GM18502 (cell line): Measurements from ENCODE around the gene NUDT6.

Experiments used
- ATAC-seq: cut with Tn5 transposase; IDR thresholded peaks from one replicate; pipeline ENCODE4 v1.9.1; 2021; ENCODE audit warnings: mild to moderate bottlenecking; ENCODE audit not compliant: unreplicated experiment, poor library complexity

NUDT6 gene

DNA sequence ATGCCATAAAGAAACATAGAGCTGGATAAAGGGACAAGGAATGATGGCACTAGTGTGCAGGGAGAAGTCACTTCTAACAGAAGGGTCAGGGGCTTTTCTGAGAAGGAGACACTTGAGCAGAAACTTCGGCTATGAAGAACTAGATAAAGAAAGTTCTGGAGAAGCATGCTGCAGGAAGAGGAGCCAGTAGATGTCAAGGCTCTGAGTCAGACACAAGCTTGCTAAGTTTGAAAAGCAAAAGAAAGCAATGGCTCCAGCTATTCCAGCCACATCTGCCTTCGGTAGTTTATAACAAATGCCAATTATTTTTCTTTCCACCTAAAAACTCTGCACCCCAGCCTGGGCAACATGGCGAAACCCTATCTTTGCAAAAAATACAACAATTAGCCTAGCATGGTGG is 7.5 kb downstream of the NUDT6 start:
- no peak for ATAC-seq

DNA sequence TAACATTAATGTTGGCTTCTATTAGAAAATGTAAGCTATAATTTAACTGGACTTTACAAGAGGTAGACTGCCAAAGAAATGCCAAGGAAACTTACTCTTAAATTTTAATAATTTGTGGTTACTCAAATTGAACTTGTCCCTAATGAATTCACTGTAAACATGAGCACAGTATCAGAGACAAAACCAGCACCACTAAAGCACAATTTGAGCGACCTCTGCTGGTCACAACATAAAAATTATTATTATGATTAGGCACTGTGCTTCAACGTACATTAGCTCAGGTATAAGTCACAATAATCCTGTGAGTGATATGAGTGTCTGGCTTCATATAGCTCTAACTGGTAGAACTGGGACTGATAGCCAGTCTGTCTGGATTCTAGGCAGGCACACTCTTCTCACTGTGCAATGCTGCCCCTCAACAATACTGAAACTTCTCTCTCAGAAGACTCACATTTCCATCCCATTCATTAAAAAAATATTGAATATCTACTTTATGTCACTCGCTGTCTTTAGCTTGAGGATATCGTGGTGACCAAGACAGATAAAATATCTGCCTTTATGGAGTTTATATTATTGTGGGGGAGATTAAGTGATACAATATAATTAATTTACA is 8.0 kb downstream of the NUDT6 start:
- peak; percentile 96 for ATAC-seq

DNA sequence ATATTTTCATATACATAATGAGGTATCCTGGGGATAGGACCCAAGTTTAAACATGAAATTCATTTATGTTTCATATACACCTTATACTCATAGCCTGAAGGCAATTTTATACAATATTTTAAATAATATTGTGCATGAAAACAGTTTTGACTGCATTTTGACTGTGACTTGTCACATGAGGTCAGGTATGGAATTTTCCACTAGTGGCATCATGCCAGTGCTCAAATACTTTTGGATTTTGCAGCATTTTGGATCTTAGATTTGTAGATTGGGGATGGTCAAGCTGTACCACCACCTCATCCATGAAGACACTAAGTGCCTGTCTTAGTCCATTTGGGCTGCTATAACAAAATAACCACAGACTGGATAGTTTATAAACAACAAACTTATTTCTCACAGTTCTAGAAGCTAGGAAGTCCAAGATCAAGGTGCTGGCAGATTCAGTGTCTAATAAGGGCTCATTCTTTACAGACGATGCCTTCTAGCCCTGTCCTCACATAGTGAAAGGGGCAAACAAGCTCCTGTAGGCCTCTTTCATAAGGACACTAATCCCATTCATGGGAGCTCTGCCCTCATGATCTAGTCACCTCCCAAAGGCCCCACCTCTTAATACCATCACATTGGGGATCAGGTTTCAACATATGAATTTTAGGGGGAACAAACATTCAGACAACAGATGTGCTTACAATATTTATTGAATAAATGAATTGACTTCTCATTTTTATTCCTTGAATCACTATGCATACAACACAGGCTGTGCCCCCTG is 9.4 kb downstream of the NUDT6 start:
- no peak for ATAC-seq

DNA sequence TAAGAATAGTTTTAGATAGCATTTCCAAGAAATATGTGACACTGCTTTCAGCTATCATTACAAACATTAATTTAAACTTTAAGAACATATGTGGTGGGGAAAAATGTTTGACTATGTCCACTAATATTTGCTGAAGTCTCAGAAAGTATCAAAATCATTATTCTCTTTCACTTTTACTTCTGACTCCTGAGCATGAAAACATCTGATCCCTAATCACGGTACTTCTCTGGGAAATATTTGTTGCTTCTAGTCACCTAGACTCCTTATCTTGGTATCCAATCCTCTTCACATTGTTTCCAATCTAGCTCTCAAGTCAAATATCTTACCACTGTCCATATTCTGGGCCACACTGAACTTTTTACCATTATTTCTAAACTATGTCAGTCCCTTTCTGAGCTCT is 10.8 kb downstream of the NUDT6 start:
- ATAC-seq, result no peak

DNA sequence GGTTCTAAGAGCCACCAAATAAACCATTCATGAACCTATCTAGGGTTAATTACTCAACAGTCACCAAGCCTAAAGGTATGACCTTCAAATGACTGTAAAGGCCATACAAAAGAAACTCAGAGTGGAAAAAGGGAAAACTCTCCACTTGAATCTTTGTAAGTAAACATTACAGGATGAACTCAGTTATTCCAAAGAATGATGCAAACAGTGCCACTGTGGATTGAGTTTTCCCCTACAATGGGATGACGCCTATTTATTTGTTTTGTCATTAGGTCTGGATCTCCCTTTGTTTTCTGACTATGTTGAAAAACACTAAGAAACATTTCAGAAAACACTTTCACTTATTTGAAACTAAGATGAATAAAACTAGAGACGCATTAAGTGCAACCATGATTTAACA is 12.7 kb downstream of the NUDT6 start:
- no peak for ATAC-seq

DNA sequence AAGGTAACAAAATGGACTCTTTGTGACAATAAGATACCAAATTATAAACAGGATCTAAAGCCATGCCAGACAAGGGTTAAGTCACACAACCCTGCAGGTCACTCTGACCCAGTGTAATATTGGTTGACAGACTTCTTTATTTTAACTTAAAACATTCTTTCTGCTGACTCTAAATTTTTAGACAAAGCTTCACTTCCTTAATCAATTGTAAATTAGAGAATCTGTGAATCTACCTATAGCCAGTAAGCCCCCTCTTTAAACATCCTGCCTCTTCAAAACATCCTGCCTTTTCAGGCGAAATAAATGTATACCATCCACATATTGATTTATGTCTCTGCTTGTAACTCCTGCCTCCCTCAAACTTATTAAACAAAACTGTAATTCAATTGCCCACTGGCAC is 14.2 kb downstream of the NUDT6 start:
- ATAC-seq, result no peak

DNA sequence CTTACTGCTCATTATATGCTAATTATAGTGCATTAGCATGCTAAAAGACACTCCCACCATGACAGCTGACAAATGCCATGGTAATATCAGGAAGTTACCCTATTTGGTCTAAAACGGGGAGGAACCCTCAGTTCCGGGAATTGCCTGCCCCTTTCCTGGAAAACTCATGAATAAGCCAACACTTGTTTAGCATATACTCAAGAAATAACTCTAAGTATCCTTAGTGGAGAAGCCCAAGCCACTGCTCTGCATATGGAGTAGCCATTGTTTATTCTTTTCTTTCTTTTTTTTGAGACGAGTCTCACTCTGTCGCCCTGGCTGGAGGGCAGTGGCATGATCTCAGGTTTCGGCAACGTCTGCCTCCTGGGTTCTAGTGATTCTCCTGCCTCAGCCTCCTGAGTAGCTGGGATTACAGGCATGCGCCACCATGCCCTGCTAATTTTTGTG is 15.5 kb downstream of the NUDT6 start:
- ATAC-seq, result no peak

DNA sequence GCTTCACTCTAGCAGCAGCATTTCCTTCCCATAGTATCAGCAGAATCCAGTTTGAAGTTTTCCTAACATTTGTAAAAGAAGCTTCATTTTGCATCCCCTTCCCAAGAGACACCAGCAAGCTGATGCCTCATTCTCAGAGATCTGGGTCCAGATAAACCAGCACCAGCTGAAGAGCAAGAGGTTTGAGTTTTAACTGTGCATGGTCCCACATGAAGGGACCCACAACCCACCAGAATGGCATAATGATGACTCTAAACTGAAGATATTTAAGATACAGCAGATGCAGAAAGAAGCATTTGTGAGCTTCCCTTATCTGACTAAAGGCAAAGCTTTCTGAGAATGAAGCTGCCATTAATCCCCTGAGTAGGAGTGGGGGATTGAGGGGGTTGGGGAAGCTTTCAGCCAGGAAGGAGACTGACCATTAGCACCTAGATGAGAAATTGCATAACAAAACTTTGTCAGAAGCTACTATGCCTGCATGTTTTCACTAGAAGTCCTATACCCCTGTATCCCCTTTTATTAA is 18.6 kb downstream of the NUDT6 start:
- ATAC-seq, result no peak

DNA sequence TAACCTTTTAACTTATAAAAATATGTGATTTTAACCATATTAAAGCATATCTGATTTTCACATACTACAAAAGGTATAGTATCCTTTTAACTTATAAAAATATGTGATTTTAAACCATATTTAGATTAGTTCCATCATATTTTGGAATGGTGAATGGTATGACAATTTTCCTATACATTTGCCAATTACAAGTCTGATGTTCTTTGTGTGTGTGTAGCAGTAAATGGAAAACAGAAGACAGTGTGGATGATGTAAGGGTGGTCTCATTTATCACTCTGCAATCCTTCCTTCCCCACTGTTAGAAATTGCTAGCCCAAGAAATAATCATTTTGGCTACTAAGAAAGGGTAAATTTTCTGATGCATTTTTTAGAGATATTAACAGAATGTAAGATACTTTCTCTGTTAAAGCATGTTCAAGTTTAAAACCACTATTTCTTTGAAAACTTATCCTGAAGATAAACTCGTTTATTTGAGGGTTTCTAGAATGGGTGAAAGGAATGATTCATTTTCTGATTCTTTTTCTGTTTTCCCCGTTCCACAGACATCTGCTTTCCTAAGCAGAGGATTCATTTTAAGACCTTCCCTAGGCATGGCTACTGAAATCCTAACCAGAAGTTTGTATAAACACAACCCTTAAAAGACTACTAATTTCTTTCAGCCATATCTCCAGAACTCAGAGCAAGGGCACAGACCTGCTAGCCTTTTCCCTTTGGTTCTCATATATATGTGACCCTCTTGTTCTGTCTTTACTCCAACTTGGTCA is 21.0 kb downstream of the NUDT6 start:
- ATAC-seq, result no peak

DNA sequence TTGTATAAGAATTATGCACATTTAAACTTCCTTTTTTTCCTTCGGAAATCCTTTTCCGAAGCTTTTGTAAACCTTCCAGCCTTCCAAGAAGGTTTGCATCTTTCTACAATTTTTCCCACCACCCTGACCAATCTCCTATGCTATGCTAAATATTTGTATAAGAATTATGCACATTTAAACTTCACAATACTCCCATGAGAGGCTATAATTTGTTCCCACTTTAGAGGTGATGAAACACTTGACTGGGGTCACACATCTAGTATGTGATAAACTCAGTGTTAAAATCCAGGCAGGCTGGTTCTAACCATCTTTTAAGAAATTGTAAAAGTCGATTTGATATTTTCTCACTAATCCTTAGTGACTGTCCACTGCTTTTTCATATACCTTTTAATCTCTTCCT is 22.1 kb downstream of the NUDT6 start:
- no peak for ATAC-seq

DNA sequence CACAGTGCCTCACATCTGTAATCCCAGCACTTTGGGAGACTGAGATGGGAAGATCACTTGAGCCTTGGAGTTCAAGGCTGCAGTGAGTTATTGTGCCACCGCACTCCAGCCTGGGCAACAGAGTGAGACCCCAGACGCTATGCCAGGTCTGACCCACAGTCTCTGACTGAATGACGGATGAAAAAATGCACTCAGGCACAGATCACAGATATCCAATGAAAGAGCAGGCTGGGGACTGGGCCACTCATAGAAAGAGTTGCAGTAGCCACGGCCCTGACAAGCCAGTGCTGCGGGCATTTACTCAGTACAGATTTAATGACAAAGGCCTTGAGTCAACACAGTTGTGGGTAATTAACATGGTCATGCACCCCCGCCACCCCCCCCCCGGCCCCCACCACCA is 22.7 kb downstream of the NUDT6 start:
- no peak for ATAC-seq

DNA sequence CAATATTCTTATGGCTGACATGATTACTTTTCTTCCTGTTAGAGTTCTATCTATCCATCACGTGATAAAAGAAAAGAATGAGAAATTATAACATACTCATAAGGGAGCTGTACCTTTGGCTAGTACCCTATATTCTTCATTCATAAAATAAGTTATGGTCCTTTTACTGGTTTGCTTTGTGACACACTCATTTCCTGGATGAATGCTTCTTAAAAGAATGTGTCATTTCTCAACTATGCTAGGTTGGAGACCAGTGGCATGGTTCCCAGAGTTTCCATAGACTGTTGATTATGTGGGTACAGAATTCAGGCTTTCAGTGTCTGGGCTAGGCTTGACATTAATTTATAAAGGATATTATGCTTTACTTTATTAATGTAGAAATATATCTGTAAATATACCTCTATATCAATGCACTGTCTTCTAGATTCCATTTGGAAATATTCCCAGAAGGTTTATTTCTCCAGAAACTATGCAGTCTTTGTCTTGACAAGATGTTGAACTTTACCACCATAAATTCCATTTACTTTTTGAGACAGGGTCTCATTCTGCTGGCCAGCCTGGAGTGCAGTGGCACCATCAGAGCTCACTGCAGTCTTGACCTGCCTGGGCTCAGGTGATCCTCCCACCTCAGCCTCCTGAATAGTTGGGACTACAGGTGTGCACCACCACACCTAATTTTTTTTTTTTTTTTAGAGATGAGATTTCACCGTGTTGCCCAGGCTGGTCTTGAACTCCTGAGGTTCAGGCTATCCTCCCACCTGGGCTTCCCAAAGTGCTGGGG is 23.8 kb downstream of the NUDT6 start:
- no peak for ATAC-seq

DNA sequence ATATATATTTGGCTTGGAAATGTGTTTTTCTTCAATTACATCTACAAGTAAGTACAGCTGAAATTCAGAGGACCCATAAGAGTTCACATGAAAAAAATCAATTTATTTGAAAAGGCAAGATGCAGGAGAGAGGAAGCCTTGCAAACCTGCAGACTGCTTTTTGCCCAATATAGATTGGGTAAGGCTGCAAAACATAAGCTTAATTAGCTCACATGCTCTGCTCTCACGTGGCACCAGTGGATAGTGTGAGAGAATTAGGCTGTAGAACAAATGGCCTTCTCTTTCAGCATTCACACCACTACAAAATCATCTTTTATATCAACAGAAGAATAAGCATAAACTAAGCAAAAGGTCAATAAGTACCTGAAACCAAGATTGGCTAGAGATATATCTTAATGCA is 26.1 kb downstream of the NUDT6 start:
- no peak for ATAC-seq

DNA sequence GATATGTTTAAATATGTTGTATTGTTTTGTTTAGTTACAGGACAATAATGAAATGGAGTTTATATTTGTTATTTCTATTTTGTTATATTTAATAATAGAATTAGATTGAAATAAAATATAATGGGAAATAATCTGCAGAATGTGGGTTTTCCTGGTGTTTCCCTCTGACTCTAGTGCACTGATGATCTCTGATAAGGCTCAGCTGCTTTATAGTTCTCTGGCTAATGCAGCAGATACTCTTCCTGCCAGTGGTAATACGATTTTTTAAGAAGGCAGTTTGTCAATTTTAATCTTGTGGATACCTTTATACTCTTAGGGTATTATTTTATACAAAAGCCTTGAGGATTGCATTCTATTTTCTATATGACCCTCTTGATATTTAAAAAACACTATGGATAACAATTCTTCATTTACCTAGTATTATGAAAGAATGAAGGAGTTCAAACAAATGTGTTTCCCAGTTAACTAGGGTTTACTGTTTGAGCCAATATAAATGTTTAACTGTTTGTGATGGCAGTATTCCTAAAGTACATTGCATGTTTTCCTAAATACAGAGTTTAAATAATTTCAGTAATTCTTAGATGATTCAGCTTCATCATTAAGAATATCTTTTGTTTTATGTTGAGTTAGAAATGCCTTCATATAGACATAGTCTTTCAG is 26.9 kb downstream of the NUDT6 start:
- no peak for ATAC-seq

DNA sequence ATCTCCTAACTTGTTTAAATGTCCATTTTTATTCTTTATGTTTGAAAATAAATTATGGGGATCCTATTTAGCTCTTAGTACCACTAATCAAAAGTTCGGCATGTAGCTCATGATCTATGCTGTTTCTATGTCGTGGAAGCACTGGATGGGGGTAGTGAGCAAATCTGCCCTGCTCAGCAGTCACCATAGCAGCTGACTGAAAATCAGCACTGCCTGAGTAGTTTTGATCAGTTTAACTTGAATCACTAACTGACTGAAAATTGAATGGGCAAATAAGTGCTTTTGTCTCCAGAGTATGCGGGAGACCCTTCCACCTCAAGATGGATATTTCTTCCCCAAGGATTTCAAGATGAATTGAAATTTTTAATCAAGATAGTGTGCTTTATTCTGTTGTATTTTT is 27.6 kb downstream of the NUDT6 start:
- no peak for ATAC-seq

DNA sequence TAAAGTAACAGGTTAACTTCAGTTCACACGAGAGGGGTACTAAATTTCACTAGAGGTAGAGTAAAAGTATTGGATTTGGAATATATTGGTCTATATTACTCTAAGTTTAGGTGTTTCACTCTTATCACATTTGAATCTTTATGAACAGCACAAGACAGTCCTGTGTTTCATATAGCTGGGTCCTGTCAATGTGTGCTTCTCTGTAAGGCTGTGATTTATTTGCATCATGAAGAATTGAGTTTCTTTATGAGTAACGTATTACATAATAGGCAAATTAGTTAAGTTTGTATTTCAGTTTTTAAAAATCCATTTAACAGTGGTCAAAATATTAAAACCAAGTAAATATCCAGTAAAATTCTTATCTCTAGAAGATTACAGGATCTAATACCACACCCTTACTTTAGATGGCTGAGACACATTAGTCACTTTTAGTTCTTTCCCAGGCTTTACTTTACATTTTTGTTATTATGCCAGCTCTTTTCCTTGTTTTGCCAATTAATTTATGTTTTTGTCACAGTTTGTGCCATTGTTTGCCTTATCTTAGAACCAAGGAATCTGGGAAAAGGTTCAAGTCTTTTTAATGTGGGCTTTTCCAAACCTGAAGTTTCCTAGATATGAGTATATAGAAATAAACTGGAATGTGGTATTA is 32.1 kb downstream of the NUDT6 start:
- no peak for ATAC-seq

DNA sequence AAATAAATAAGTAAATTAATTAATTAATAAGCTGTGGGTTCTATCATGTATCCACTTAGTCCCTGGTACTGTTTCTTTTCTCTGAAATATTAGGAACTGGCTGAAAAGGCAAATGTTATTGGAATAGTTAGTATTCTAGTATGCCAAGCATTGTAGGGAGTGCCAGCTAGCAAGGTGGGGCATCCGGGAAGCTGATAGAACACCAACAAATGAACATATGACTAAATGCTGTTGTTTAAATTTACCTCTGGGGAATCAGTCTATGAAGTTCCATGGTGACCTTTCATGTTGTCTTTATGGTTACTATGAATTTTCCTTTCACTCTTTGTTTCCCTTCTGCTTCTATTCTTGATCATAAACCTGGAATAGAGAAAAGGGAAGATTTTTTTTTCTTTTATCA is 32.7 kb downstream of the NUDT6 start:
- ATAC-seq, result no peak

DNA sequence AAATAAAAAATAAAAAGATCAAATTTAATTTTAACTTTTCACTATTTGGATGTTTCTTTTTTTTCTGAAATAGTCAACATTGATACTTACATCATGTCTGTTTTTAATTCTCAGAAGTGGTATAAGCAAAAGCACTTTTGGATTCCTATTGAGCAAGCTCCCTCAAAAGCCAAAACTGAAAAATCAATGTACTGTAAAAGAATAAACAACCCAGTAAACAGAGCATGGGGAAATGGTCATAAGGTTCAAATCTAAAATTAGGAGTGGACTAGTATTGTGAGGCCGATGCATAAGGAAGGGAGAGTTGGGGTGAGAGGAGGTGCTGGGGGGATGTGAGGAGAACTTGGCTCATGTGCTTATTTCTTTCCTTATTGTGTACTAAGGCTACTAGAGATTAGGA is 37.9 kb downstream of the NUDT6 start:
- no peak for ATAC-seq
